CD4-positive, alpha-beta T cell treated with Interleukin-12 subunit alpha and Interleukin-12 subunit beta, for 1 hour (primary cell): ENCODE measurements around the gene COL13A1.

Source experiments
- DNase-seq: peaks from one replicate; pipeline ENCODE4 v3.0.0-alpha.2; 2020

Gene COL13A1

GRCh38 chr10:69955897-69956740 is 154.4 kb downstream of the COL13A1 start:
- no peak for DNase-seq

GRCh38 chr10:69956741-69957230 is 155.1 kb downstream of the COL13A1 start:
- no peak for DNase-seq

GRCh38 chr10:69957241-69957885 is 155.7 kb downstream of the COL13A1 start:
- DNase-seq = no peak

GRCh38 chr10:69957886-69958555 is 156.3 kb downstream of the COL13A1 start:
- DNase-seq = peak; percentile 36

GRCh38 chr10:69958556-69958902 is 156.8 kb downstream of the COL13A1 start:
- DNase-seq = no peak

- DNase-seq = no peak
Observed at GRCh38 chr10:69959911-69960310, 158.2 kb downstream of the COL13A1 start.

- DNase-seq = no peak
Observed at GRCh38 chr10:69960606-69960987, 158.9 kb downstream of the COL13A1 start.

GRCh38 chr10:69960988-69961880 is 159.5 kb downstream of the COL13A1 start:
- DNase-seq = no peak

GRCh38 chr10:69961881-69962745 is 160.4 kb downstream of the COL13A1 start:
- no peak for DNase-seq

- DNase-seq = no peak
Observed at GRCh38 chr10:69962746-69963135, 161.0 kb downstream of the COL13A1 start.

GRCh38 chr10:69963178-69963834 is 161.6 kb downstream of the COL13A1 start:
- DNase-seq = no peak

- DNase-seq = no peak
Observed at GRCh38 chr10:69963835-69964710, 162.4 kb downstream of the COL13A1 start.

GRCh38 chr10:69965086-69965485 is 163.4 kb downstream of the COL13A1 start:
- DNase-seq = no peak

- no peak for DNase-seq
Observed at GRCh38 chr10:69965919-69966662, 164.4 kb downstream of the COL13A1 start.

GRCh38 chr10:69968830-69969229 is 167.1 kb downstream of the COL13A1 start:
- no peak for DNase-seq

- DNase-seq = no peak
Observed at GRCh38 chr10:69969977-69970376, 168.3 kb downstream of the COL13A1 start.

GRCh38 chr10:69972981-69973397 is 171.3 kb downstream of the COL13A1 start:
- no peak for DNase-seq

GRCh38 chr10:69973678-69974077 is 172.0 kb downstream of the COL13A1 start:
- DNase-seq = no peak

- DNase-seq = no peak
Observed at GRCh38 chr10:69974551-69975155, 172.9 kb downstream of the COL13A1 start.
